Measurements from ENCODE around the gene RNFT2.

- TF ChIP-seq CTCF (IDR thresholded peaks at IDR 0.05) (no peak), POLR2AphosphoS5 (IDR thresholded peaks at IDR 0.05) (no peak), POLR2A (IDR thresholded peaks at IDR 0.05) (no peak)
Observed at GRCh38 chr12:116707751-116708150, 30.4 kb upstream of the RNFT2 start.

Data from breast epithelium (tissue), 3 donors.